HFFc6 (cell line): Measurements from ENCODE around the gene EFL1. TPM values are rescaled to one million over a fixed set of nuclear protein-coding genes. Genes with fewer than 3 reads are reported as not detected.
A peak's percentile ranks its signal among the peaks of the same experiment; 100 is the strongest.

Source experiments
- DNase-seq: peaks from one replicate; pipeline ENCODE4 v3.0.0-alpha.2; 2018
- H3K27ac Mint-ChIP-seq: 2 replicates; pipeline ENCODE4 v1.8.0; 2020; ENCODE audit warnings: mild to moderate bottlenecking, mixed read lengths
- H3K27me3 Mint-ChIP-seq: 2 replicates; pipeline ENCODE4 v1.8.0; 2021; ENCODE audit warnings: mild to moderate bottlenecking, moderate library complexity, mixed read lengths; ENCODE audit not compliant: insufficient read depth
- H3K36me3 Mint-ChIP-seq: 2 replicates; pipeline ENCODE4 v1.8.0; 2021; ENCODE audit warnings: low read depth, mixed read lengths
- H3K4me1 Mint-ChIP-seq: 2 replicates; pipeline ENCODE4 v1.8.0; 2020; ENCODE audit warnings: low read depth, mixed read lengths
- H3K4me3 Mint-ChIP-seq: 2 replicates; pipeline ENCODE4 v1.8.0; 2020; ENCODE audit warnings: mild to moderate bottlenecking, moderate library complexity, mixed read lengths
- H3K9me3 Mint-ChIP-seq: 2 replicates; pipeline ENCODE4 v1.8.0; 2020; ENCODE audit warnings: mild to moderate bottlenecking, mixed read lengths
- CTCF ChIP-seq: fragments of 200-600 bp; sonication (generic); IDR thresholded peaks from 2 replicates; pipeline ENCODE4 v1.5.0; 2021; ENCODE audit warnings: antibody characterized with exemption, mild to moderate bottlenecking
- total RNA-seq, 6 experiments: library from RNA; stranded (reverse); fragmentation: NEBNext Ultra II Directional; extraction: Animal tissue kit (Norgen Biotek cat#: 25700); gene quantifications; 2 replicates in 1 of 6; 3 replicates in 5 of 6; pipeline ENCODE4 v1.2.3, GENCODE V29; 2021

The EFL1 gene
- total RNA-seq, 6 experiments from 2014 or later: 14.3 to 20.5 (median 18.5) TPM

GRCh38 chr15:82126346-82126745 lies 136.2 kb downstream of the EFL1 start:
- TF ChIP-seq CTCF: no peak
- peaks cover 3% of the 10 kb centered on the region; the same call in 1 of the 2 replicates for H3K27me3 Mint-ChIP-seq
- H3K36me3 Mint-ChIP-seq: peaks cover 12% of the 10 kb centered on the region
- no peaks in the 10 kb centered on the region for H3K9me3 Mint-ChIP-seq
- H3K4me1 Mint-ChIP-seq: peaks cover 62% of the 10 kb centered on the region
- DNase-seq: no peak
- no peak overlapping the region for H3K27ac Mint-ChIP-seq
- no peak overlapping the region for H3K4me3 Mint-ChIP-seq

- Mint-ChIP-seq H3K36me3 (peaks cover 12% of the 10 kb centered on the region), H3K27ac (no peak overlapping the region), H3K9me3 (no peaks in the 10 kb centered on the region), H3K4me3 (no peak overlapping the region), H3K4me1 (peaks cover 50% of the 10 kb centered on the region), H3K27me3 (peaks cover 3% of the 10 kb centered on the region; the same call in 1 of the 2 replicates)
- DNase-seq: no peak
- TF ChIP-seq CTCF: peak; percentile 14; the same call in 1 of the 2 replicates
Observed at GRCh38 chr15:82124331-82125263, 137.9 kb downstream of the EFL1 start.

- peak; percentile 96 for DNase-seq
- peaks cover 3% of the 10 kb centered on the region; the same call in 1 of the 2 replicates for H3K27me3 Mint-ChIP-seq
- H3K4me3 Mint-ChIP-seq: peak overlapping the region; percentile 53
- H3K9me3 Mint-ChIP-seq: no peaks in the 10 kb centered on the region
- peaks cover 12% of the 10 kb centered on the region for H3K36me3 Mint-ChIP-seq
- H3K4me1 Mint-ChIP-seq: peaks cover 33% of the 10 kb centered on the region
- H3K27ac Mint-ChIP-seq: peak overlapping the region; percentile 91
- TF ChIP-seq CTCF: no peak
Observed at GRCh38 chr15:82122746-82123400, 139.7 kb downstream of the EFL1 start.

GRCh38 chr15:82118040-82118439 lies 144.5 kb downstream of the EFL1 start:
- Mint-ChIP-seq H3K4me1 (peaks cover 28% of the 10 kb centered on the region), H3K27ac (no peak overlapping the region)

More at GRCh38 chr15:82118040-82118439, 144.5 kb downstream of the EFL1 start:
- H3K4me3 Mint-ChIP-seq: no peak overlapping the region
- H3K27me3 Mint-ChIP-seq: no peaks in the 10 kb centered on the region
- peaks cover 5% of the 10 kb centered on the region; the same call in 1 of the 2 replicates for H3K36me3 Mint-ChIP-seq
- TF ChIP-seq CTCF: no peak
- DNase-seq: no peak
- no peaks in the 10 kb centered on the region for H3K9me3 Mint-ChIP-seq
